Lower leg skin (tissue), 3 donors: ENCODE results near the gene SNX11.

ENCODE experiments used
- POLR2A ChIP-seq, 2 donors: fragments of 450-650 bp; IDR thresholded peaks; one replicate each; pipeline ENCODE4 v1.6.1; 2016 to 2017; ENCODE audit warnings: antibody characterized with exemption in 2 of 2, mild to moderate bottlenecking in 1 of 2, moderate library complexity in 1 of 2
- TF ChIP-seq, protein P1 (sequence below), 3 donors: fragments of 450-650 bp; IDR thresholded peaks; one replicate each; pipeline ENCODE4 v1.5.1; 2016; ENCODE audit warnings: antibody characterized with exemption in 3 of 3, mild to moderate bottlenecking in 3 of 3, moderate library complexity in 2 of 3

DNA sequence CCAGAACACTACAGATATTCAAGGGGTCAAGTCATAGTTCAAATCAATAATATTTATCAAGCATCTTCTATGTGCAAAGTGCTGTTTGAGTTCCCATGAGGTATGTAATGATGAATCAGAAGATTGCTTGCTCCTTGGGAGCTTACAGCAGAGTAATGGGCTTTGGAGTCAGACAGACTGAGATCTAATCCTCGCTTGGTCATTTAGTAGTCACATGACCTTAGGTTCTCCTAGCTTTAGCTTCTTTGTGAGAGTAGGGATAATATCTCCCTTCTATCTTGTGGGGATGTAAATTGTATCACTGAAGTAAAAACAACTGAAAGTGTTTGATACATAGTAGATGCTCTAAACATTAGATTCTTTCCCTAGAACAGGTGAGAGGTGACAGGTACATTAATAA, 30.1 kb downstream of the SNX11 start:
- TF ChIP-seq, protein P1, sequence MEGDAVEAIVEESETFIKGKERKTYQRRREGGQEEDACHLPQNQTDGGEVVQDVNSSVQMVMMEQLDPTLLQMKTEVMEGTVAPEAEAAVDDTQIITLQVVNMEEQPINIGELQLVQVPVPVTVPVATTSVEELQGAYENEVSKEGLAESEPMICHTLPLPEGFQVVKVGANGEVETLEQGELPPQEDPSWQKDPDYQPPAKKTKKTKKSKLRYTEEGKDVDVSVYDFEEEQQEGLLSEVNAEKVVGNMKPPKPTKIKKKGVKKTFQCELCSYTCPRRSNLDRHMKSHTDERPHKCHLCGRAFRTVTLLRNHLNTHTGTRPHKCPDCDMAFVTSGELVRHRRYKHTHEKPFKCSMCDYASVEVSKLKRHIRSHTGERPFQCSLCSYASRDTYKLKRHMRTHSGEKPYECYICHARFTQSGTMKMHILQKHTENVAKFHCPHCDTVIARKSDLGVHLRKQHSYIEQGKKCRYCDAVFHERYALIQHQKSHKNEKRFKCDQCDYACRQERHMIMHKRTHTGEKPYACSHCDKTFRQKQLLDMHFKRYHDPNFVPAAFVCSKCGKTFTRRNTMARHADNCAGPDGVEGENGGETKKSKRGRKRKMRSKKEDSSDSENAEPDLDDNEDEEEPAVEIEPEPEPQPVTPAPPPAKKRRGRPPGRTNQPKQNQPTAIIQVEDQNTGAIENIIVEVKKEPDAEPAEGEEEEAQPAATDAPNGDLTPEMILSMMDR (IDR thresholded peaks at IDR 0.05): no peak
- no peak for TF ChIP-seq POLR2A (IDR thresholded peaks at IDR 0.05)
